H9 (cell line): ENCODE measurements around the gene RPL14. TPM values are rescaled to one million over a fixed set of nuclear protein-coding genes. Genes with fewer than 3 reads are reported as not detected.

Experiments
- DNase-seq: peaks from one replicate; pipeline ENCODE4 v3.0.0-alpha.2; 2017
- H2AFZ ChIP-seq: one replicate; pipeline ENCODE4 v1.6.1; 2013; ENCODE audit warnings: mild to moderate bottlenecking, low read length, control low read depth, moderate library complexity
- H2AK5ac ChIP-seq: 2 replicates; pipeline ENCODE4 v1.6.1; 2013; ENCODE audit warnings: low read length, control low read depth, mixed read lengths; ENCODE audit not compliant: insufficient read length
- H2BK120ac ChIP-seq: one replicate; pipeline ENCODE4 v1.6.1; 2013; ENCODE audit warnings: low read depth, mild to moderate bottlenecking, low read length, control low read depth, inconsistent platforms; ENCODE audit not compliant: poor library complexity, severe bottlenecking
- H2BK12ac ChIP-seq: 2 replicates; pipeline ENCODE4 v1.6.1; 2013; ENCODE audit warnings: low read length, control low read depth, mixed read lengths, low read depth; ENCODE audit not compliant: insufficient read length
- H2BK15ac ChIP-seq: 2 replicates; pipeline ENCODE4 v1.6.1; 2013; ENCODE audit warnings: low read depth, low read length, control low read depth
- H2BK20ac ChIP-seq: one replicate; pipeline ENCODE4 v1.6.1; 2013; ENCODE audit warnings: low read depth, mild to moderate bottlenecking, low read length, control low read depth, inconsistent platforms; ENCODE audit not compliant: poor library complexity, severe bottlenecking
- H2BK5ac ChIP-seq: 2 replicates; pipeline ENCODE4 v1.6.1; 2013; ENCODE audit warnings: low read length, control low read depth, mixed read lengths; ENCODE audit not compliant: insufficient read length
- H3K14ac ChIP-seq: 2 replicates; pipeline ENCODE4 v1.6.1; 2013; ENCODE audit warnings: low read length, control low read depth; ENCODE audit not compliant: insufficient read depth
- H3K18ac ChIP-seq: 2 replicates; pipeline ENCODE4 v1.6.1; 2013; ENCODE audit warnings: low read depth, mild to moderate bottlenecking, mixed read lengths, low read length, control low read depth; ENCODE audit not compliant: insufficient read length
- H3K23ac ChIP-seq: 2 replicates; pipeline ENCODE4 v1.6.1; 2013; ENCODE audit warnings: low read length, control low read depth, mixed read lengths, low read depth; ENCODE audit not compliant: insufficient read length
- H3K23me2 ChIP-seq: 2 replicates; pipeline ENCODE4 v1.6.1; 2013; ENCODE audit warnings: low read depth, mild to moderate bottlenecking, mixed read lengths, low read length, control low read depth; ENCODE audit not compliant: insufficient read length, poor library complexity, severe bottlenecking
- H3K27ac ChIP-seq: 2 replicates; pipeline ENCODE4 v1.5.1; 2013; ENCODE audit warnings: low read length, control low read depth, mixed read lengths, low read depth; ENCODE audit not compliant: insufficient read length
- H3K27me3 ChIP-seq: 2 replicates; pipeline ENCODE4 v1.6.1; 2013; ENCODE audit warnings: low read length, control low read depth, inconsistent platforms; ENCODE audit not compliant: insufficient read depth
- H3K4ac ChIP-seq: 2 replicates; pipeline ENCODE4 v1.6.1; 2013; ENCODE audit warnings: low read depth, mild to moderate bottlenecking, control low read depth, inconsistent platforms, low read length, moderate library complexity
- H3K4me1 ChIP-seq: 2 replicates; pipeline ENCODE4 v1.6.1; 2013; ENCODE audit warnings: low read length, control low read depth, inconsistent platforms; ENCODE audit not compliant: insufficient read depth
- H3K4me2 ChIP-seq: 2 replicates; pipeline ENCODE4 v1.6.1; 2013; ENCODE audit warnings: low read length, control low read depth, mixed read lengths; ENCODE audit not compliant: insufficient read length, insufficient read depth
- H3K56ac ChIP-seq: 2 replicates; pipeline ENCODE4 v1.6.1; 2013; ENCODE audit warnings: low read depth, mild to moderate bottlenecking, mixed read lengths, low read length, control low read depth; ENCODE audit not compliant: insufficient read length
- H3K79me1 ChIP-seq: 2 replicates; pipeline ENCODE4 v1.6.1; 2013; ENCODE audit warnings: low read depth, mild to moderate bottlenecking, moderate library complexity, low read length, control low read depth, inconsistent platforms; ENCODE audit not compliant: insufficient read depth, poor library complexity, severe bottlenecking
- H3K79me2 ChIP-seq: 2 replicates; pipeline ENCODE4 v1.6.1; 2013; ENCODE audit warnings: low read length, control low read depth, inconsistent platforms; ENCODE audit not compliant: insufficient read depth
- H3K9ac ChIP-seq: 2 replicates; pipeline ENCODE4 v1.6.1; 2013; ENCODE audit warnings: low read length, control low read depth, mixed read lengths; ENCODE audit not compliant: insufficient read length; ENCODE audit errors: extremely low read depth
- H3K9me3 ChIP-seq: one replicate; pipeline ENCODE4 v1.6.1; 2013; ENCODE audit warnings: low read depth, low read length, inconsistent platforms; ENCODE audit not compliant: control insufficient read depth
- H3T11ph ChIP-seq: one replicate; pipeline ENCODE4 v1.6.1; 2013; ENCODE audit warnings: mild to moderate bottlenecking, low read length, control low read depth, inconsistent platforms
- H4K20me1 ChIP-seq: one replicate; pipeline ENCODE4 v1.6.1; 2013; ENCODE audit not compliant: control insufficient read depth, insufficient read length, insufficient read depth
- H4K5ac ChIP-seq: 2 replicates; pipeline ENCODE4 v1.6.1; 2013; ENCODE audit warnings: low read depth, mild to moderate bottlenecking, mixed read lengths, low read length, control low read depth; ENCODE audit not compliant: insufficient read length
- H4K8ac ChIP-seq: replicated peaks from 2 replicates; pipeline ENCODE4 v1.6.1; 2013; ENCODE audit warnings: low read length, control low read depth, mixed read lengths, low read depth; ENCODE audit not compliant: insufficient read length
- H4K91ac ChIP-seq: 2 replicates; pipeline ENCODE4 v1.6.1; 2013; ENCODE audit warnings: low read depth, mild to moderate bottlenecking, moderate library complexity, mixed read lengths, low read length, control low read depth; ENCODE audit not compliant: insufficient read length
- H3K27ac Mint-ChIP-seq, 3 experiments: 2 replicates in 2 of 3; 3 replicates in 1 of 3; pipeline ENCODE4 v1.8.0; 2020 to 2021; ENCODE audit warnings: mixed read lengths in 3 of 3, mild to moderate bottlenecking in 1 of 3, moderate library complexity in 1 of 3
- H3K27me3 Mint-ChIP-seq: 2 replicates; pipeline ENCODE4 v1.8.0; 2021; ENCODE audit warnings: low read depth, mild to moderate bottlenecking, moderate library complexity, mixed read lengths
- H3K36me3 Mint-ChIP-seq, 3 experiments: 2 replicates in 2 of 3; 3 replicates in 1 of 3; pipeline ENCODE4 v1.8.0; 2020 to 2021; ENCODE audit warnings: low read depth in 3 of 3, mixed read lengths in 3 of 3; ENCODE audit not compliant: insufficient read depth in 1 of 3
- H3K4me1 Mint-ChIP-seq, 2 experiments: 2 replicates each; pipeline ENCODE4 v1.8.0; 2020; ENCODE audit warnings: mixed read lengths in 2 of 2
- H3K4me3 Mint-ChIP-seq, 2 experiments: 2 replicates in 1 of 2; 3 replicates in 1 of 2; pipeline ENCODE4 v1.8.0; 2020 to 2021; ENCODE audit warnings: mild to moderate bottlenecking in 2 of 2, mixed read lengths in 2 of 2, moderate library complexity in 1 of 2
- H3K9me3 Mint-ChIP-seq, 2 experiments: 2 replicates in 1 of 2; 3 replicates in 1 of 2; pipeline ENCODE4 v1.8.0; 2020; ENCODE audit warnings: mild to moderate bottlenecking in 2 of 2, mixed read lengths in 2 of 2, moderate library complexity in 1 of 2
- WGBS: extraction: QIAGEN DNeasy Blood & Tissue Kit; methylation state at CpG from one replicate; pipeline ENCODE4 v1.1.7; 2013; ENCODE audit warnings: missing lambda C conversion rate, low lambda C conversion rate, mixed read lengths; ENCODE audit not compliant: insufficient read length; ENCODE audit errors: extremely low coverage; 5-methylcytosine and 5-hydroxymethylcytosine counted together
- total RNA-seq: library from RNA; stranded (reverse); gene quantifications from 2 replicates; pipeline ENCODE4 v1.2.1, GENCODE V29; 2021
- TF ChIP-seq, protein P1 (sequence below): fragments of 200-600 bp; sonication (generic); conservative IDR thresholded peaks from 3 replicates; pipeline ENCODE4 v1.8.0; 2021; ENCODE audit warnings: antibody characterized with exemption, mild to moderate bottlenecking

The RPL14 gene
- total RNA-seq, 1 experiment from 2014 or later, result 2,490 TPM

- Histone ChIP-seq H2BK15ac (no peak overlapping the region), H4K91ac (no peak overlapping the region), H4K20me1 (peaks cover 2% of the 10 kb centered on the region), H2BK5ac (no peak overlapping the region), H3K4ac (no peak overlapping the region), H4K8ac (no peak overlapping the region), H3K79me1 (no peaks in the 10 kb centered on the region), H3K23me2 (no peaks in the 10 kb centered on the region), H3K9me3 (no peaks in the 10 kb centered on the region), H3K27ac (no peak overlapping the region), H3K14ac (no peak overlapping the region), H2BK12ac (no peak overlapping the region), H3T11ph (no peak overlapping the region), H3K4me2 (no peak overlapping the region), H3K18ac (no peak overlapping the region), H3K4me1 (no peaks in the 10 kb centered on the region), H4K5ac (no peak overlapping the region), H3K9ac (no peak overlapping the region), H2AFZ (no peak overlapping the region), H2BK20ac (no peak overlapping the region), H3K79me2 (no peaks in the 10 kb centered on the region; the same call in 1 of the 2 replicates), H3K27me3 (no peaks in the 10 kb centered on the region), H3K23ac (no peak overlapping the region), H2AK5ac (no peak overlapping the region), H2BK120ac (no peak overlapping the region), H3K56ac (no peak overlapping the region)
- no peak for DNase-seq
- no CpG with 5 or more reads among the region's 2 CpGs for WGBS
- H3K27me3 Mint-ChIP-seq, result no peaks in the 10 kb centered on the region
- no peaks in the 10 kb centered on the region for H3K9me3 Mint-ChIP-seq
- H3K36me3 Mint-ChIP-seq, result peaks cover 36 to 72% (median 61%) of the 10 kb centered on the region in 3 experiments; a peak in 6 of 7 replicates
- H3K27ac Mint-ChIP-seq, result no peak overlapping the region; a peak in 1 of 7 replicates
- peaks cover 14% of the 10 kb centered on the region in 2 experiments for H3K4me1 Mint-ChIP-seq
- TF ChIP-seq, protein P1, sequence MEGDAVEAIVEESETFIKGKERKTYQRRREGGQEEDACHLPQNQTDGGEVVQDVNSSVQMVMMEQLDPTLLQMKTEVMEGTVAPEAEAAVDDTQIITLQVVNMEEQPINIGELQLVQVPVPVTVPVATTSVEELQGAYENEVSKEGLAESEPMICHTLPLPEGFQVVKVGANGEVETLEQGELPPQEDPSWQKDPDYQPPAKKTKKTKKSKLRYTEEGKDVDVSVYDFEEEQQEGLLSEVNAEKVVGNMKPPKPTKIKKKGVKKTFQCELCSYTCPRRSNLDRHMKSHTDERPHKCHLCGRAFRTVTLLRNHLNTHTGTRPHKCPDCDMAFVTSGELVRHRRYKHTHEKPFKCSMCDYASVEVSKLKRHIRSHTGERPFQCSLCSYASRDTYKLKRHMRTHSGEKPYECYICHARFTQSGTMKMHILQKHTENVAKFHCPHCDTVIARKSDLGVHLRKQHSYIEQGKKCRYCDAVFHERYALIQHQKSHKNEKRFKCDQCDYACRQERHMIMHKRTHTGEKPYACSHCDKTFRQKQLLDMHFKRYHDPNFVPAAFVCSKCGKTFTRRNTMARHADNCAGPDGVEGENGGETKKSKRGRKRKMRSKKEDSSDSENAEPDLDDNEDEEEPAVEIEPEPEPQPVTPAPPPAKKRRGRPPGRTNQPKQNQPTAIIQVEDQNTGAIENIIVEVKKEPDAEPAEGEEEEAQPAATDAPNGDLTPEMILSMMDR, result no peak
- H3K4me3 Mint-ChIP-seq, result no peak overlapping the region
Observed at GRCh38 chr3:40463579-40463978, 6.4 kb downstream of the RPL14 start.
